CD8-positive, alpha-beta memory T cell (primary cell): ENCODE data around the gene SNAP23. TPM values are rescaled to one million over a fixed set of nuclear protein-coding genes. Genes with fewer than 3 reads are reported as not detected.

Experiments used
- CTCF ChIA-PET: fragments of 350-600 bp; sonication (Branson Sonifier 250); formaldehyde crosslinking; loops from one replicate; lab custom pipeline; 2021; ENCODE audit warnings: antibody characterized with exemption; lab: Charles Lee
- POLR2A ChIA-PET: fragments of 350-600 bp; sonication (Branson Sonifier 250); formaldehyde crosslinking; loops from one replicate; lab custom pipeline; 2021; ENCODE audit warnings: antibody characterized with exemption; lab: Charles Lee
- DNase-seq, 5 donors: peaks; one replicate each; pipeline versions ENCODE4 v3.0.0 to v3.0.0-alpha.2; 2020 to 2022; ENCODE audit warnings: mixed read lengths in 1 of 5
- H3K27ac ChIP-seq: one replicate; pipeline ENCODE4 v1.7.0; 2013; ENCODE audit warnings: low read depth, mild to moderate bottlenecking, low read length, moderate library complexity
- H3K27me3 ChIP-seq: 2 replicates; pipeline ENCODE4 v1.7.0; 2013; ENCODE audit warnings: low read length, mild to moderate bottlenecking; ENCODE audit not compliant: insufficient read depth, poor library complexity, severe bottlenecking
- H3K36me3 ChIP-seq: 2 replicates; pipeline ENCODE4 v1.7.0; 2013; ENCODE audit warnings: mild to moderate bottlenecking, low read length, moderate library complexity; ENCODE audit not compliant: insufficient read depth
- H3K4me1 ChIP-seq: 2 replicates; pipeline ENCODE4 v1.7.0; 2013; ENCODE audit warnings: mild to moderate bottlenecking, low read length, moderate library complexity; ENCODE audit not compliant: insufficient read depth
- H3K4me3 ChIP-seq: 2 replicates; pipeline ENCODE4 v1.7.0; 2013; ENCODE audit warnings: mild to moderate bottlenecking, low read length
- H3K9me3 ChIP-seq: 2 replicates; pipeline ENCODE4 v1.7.0; 2013; ENCODE audit warnings: mild to moderate bottlenecking, low read length
- H3K27ac Mint-ChIP-seq, 8 donors: one replicate each; pipeline ENCODE4 v1.8.0; 2020 to 2021; ENCODE audit warnings: mixed read lengths in 8 of 8, mild to moderate bottlenecking in 6 of 8, inconsistent platforms in 3 of 8, moderate library complexity in 3 of 8
- H3K27me3 Mint-ChIP-seq, 2 donors: one replicate each; pipeline ENCODE4 v1.8.0; 2020 to 2021; ENCODE audit warnings: mixed read lengths in 2 of 2, mild to moderate bottlenecking in 1 of 2, moderate library complexity in 1 of 2
- H3K36me3 Mint-ChIP-seq, 3 donors: one replicate each; pipeline ENCODE4 v1.8.0; 2020 to 2021; ENCODE audit warnings: mixed read lengths in 3 of 3, inconsistent platforms in 1 of 3, mild to moderate bottlenecking in 1 of 3
- H3K4me1 Mint-ChIP-seq, 3 donors: one replicate each; pipeline ENCODE4 v1.8.0; 2020 to 2021; ENCODE audit warnings: mixed read lengths in 3 of 3, inconsistent platforms in 1 of 3, mild to moderate bottlenecking in 1 of 3
- H3K4me3 Mint-ChIP-seq, 7 donors: one replicate each; pipeline ENCODE4 v1.8.0; 2020 to 2021; ENCODE audit warnings: mixed read lengths in 7 of 7, mild to moderate bottlenecking in 6 of 7, moderate library complexity in 4 of 7, inconsistent platforms in 2 of 7
- H3K9me3 Mint-ChIP-seq, 5 donors: one replicate each; pipeline ENCODE4 v1.8.0; 2020 to 2022; ENCODE audit warnings: mixed read lengths in 5 of 5, mild to moderate bottlenecking in 3 of 5, moderate library complexity in 2 of 5, inconsistent platforms in 1 of 5
- polyA plus RNA-seq: library from polyadenylated mRNA; unstranded; fragments of 300-500 nt; fragmentation: Illumina TruSeq; gene quantifications from one replicate; pipeline ENCODE4 v1.2.3, GENCODE V29; 2021
- total RNA-seq, 2 experiments: library from RNA; stranded (reverse); gene quantifications; one replicate each; pipeline ENCODE4 v1.2.3, GENCODE V29; 2021

SNAP23 gene
- total and polyA plus RNA-seq, 3 experiments from 2014 or later, result 48.1 to 59.5 (median 54.4) TPM

GRCh38 chr15:42575188-42576039, 80.0 kb downstream of the SNAP23 start, which contains the start of gene STARD9:
TSS of gene STARD9 (plus strand) at chr15:42575606. CDS start at chr15:42575716, 110 bp downstream.
- Mint-ChIP-seq H3K36me3 (peaks cover 0 to 3% (median 0%) of the 10 kb centered on the region in 3 donors), H3K27ac (peak within 1 kb of the TSS; percentile 61 to 90 (median 82)), H3K27me3 (peaks cover 0 to 2% of the 10 kb centered on the region in 2 donors), H3K4me3 (peak within 1 kb of the TSS; percentile 83 to 97 (median 95)), H3K9me3 (no peaks in the 10 kb centered on the region), H3K4me1 (peaks cover 23 to 31% (median 24%) of the 10 kb centered on the region in 3 donors)
- ChIA-PET POLR2A (interaction anchor here (0.6 to 2.1 kb wide), 4 partner anchors 8 to 84 kb away, joined by 3 to 18 read pairs (median 6); partner anchors contain the start of genes HAUS2, LRRC57 and ZNF106), CTCF (interaction anchor here (0.9 to 1.5 kb wide), 3 partner anchors 15 to 147 kb away, joined by 3 read pairs; no protein-coding TSS in a partner anchor)
- Histone ChIP-seq H3K36me3 (no peaks in the 10 kb centered on the region), H3K4me1 (peaks cover 8% of the 10 kb centered on the region), H3K27me3 (no peaks in the 10 kb centered on the region), H3K27ac (no peak within 1 kb of the TSS), H3K4me3 (peak within 1 kb of the TSS; percentile 83), H3K9me3 (no peaks in the 10 kb centered on the region)
- peak; percentile 91 to 95 (median 94) for DNase-seq

DNA sequence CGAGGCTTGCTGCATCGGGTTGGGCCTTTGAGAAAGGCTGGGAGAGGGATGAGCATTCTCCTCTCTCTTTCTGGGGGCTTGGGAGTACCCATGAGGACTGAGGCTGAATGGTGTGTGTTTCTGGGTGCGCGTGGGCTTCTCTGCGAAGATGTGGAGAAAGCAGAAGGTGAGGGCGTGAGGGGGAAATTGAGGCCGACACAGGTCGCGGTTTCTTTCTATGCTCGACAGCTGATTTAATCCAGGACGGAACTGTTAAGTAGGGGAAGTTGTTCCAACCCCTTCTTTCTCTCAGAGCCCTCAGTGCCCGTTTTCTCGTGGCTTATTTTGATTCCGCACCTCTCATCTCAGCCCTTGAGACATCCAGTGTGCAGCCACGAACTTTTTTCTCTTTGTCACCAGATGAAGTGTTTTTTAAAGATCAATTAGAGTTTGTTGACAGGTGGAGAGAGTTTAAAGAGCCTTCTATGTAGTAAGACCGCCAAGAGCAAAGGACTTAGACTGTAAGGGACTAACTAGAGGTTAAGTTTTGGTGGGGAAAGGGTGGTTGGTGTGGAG, 80.7 kb downstream of the SNAP23 start:
- H3K36me3 ChIP-seq, result no peaks in the 10 kb centered on the region
- H3K4me1 Mint-ChIP-seq, result peaks cover 29 to 37% (median 29%) of the 10 kb centered on the region in 3 donors
- H3K27me3 ChIP-seq, result no peaks in the 10 kb centered on the region
- ChIA-PET CTCF (interaction anchor here (0.9 to 1.5 kb wide), 3 partner anchors 16 to 147 kb away, joined by 3 read pairs; no protein-coding TSS in a partner anchor), POLR2A (interaction anchor here (1.2 to 2.1 kb wide), 3 partner anchors 28 to 85 kb away, joined by 5 to 18 read pairs (median 7); partner anchors contain the start of genes HAUS2, LRRC57 and ZNF106)
- H3K4me3 ChIP-seq, result peak overlapping the region; percentile 83
- H3K9me3 Mint-ChIP-seq, result no peaks in the 10 kb centered on the region
- H3K27me3 Mint-ChIP-seq, result peaks cover 0 to 2% of the 10 kb centered on the region in 2 donors
- no peak overlapping the region for H3K27ac ChIP-seq
- peak overlapping the region; percentile 83 to 97 (median 95) for H3K4me3 Mint-ChIP-seq
- H3K27ac Mint-ChIP-seq, result peak overlapping the region in 7 of 8 donors; percentile 30 to 89 (median 82)
- peaks cover 0 to 3% (median 0%) of the 10 kb centered on the region in 3 donors for H3K36me3 Mint-ChIP-seq
- DNase-seq, result peak in 1 of 5 donors; percentile 6
- H3K9me3 ChIP-seq, result no peaks in the 10 kb centered on the region
- peaks cover 14% of the 10 kb centered on the region for H3K4me1 ChIP-seq

DNA sequence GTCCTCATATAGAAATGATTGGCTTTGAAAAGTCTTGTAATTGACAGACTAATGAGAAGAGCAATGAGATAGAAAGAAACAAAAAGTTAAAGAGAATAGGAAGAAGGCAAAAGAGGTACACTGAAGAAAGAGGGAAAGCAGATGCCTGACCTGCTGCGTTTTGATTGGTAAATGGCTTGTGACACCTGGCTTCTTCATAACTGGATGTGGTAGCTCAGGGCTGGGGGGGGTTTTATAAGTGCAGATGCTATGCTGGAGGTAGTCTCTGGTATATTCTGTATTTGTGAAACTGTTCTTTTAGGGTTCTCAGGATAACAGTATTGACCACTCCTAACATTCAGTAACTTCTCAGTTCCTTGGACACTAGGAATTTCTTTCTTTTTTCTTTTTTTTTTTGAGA, 81.3 kb downstream of the SNAP23 start:
- H3K27me3 Mint-ChIP-seq, result peaks cover 0 to 2% of the 10 kb centered on the region in 2 donors
- H3K4me1 Mint-ChIP-seq, result peaks cover 36 to 44% (median 36%) of the 10 kb centered on the region in 3 donors
- peak overlapping the region; percentile 27 to 96 (median 91) for H3K4me3 Mint-ChIP-seq
- H3K36me3 ChIP-seq, result no peaks in the 10 kb centered on the region
- no peaks in the 10 kb centered on the region for H3K27me3 ChIP-seq
- H3K4me1 ChIP-seq, result peaks cover 17% of the 10 kb centered on the region
- no peaks in the 10 kb centered on the region for H3K9me3 Mint-ChIP-seq
- ChIA-PET CTCF (no interaction called here), POLR2A (no interaction called here)
- peak overlapping the region in 7 of 8 donors; percentile 27 to 83 (median 69) for H3K27ac Mint-ChIP-seq
- H3K4me3 ChIP-seq, result no peak overlapping the region
- H3K36me3 Mint-ChIP-seq, result peaks cover 0 to 3% (median 0%) of the 10 kb centered on the region in 3 donors
- DNase-seq, result no peak
- no peak overlapping the region for H3K27ac ChIP-seq
- no peaks in the 10 kb centered on the region for H3K9me3 ChIP-seq

GRCh38 chr15:42577514-42578031, 82.1 kb downstream of the SNAP23 start:
- H3K4me1 ChIP-seq, result peaks cover 21% of the 10 kb centered on the region
- H3K9me3 ChIP-seq, result no peaks in the 10 kb centered on the region
- DNase-seq, result no peak
- Mint-ChIP-seq H3K4me3 (peak overlapping the region in 3 of 7 donors; percentile 36 to 83 (median 41)), H3K27me3 (peaks cover 0 to 2% of the 10 kb centered on the region in 2 donors), H3K36me3 (peaks cover 0 to 3% (median 0%) of the 10 kb centered on the region in 3 donors), H3K4me1 (peaks cover 44 to 52% (median 44%) of the 10 kb centered on the region in 3 donors), H3K9me3 (no peaks in the 10 kb centered on the region), H3K27ac (peak overlapping the region in 1 of 8 donors; percentile 5)
- no peaks in the 10 kb centered on the region for H3K27me3 ChIP-seq
- H3K27ac ChIP-seq, result no peak overlapping the region
- no peak overlapping the region for H3K4me3 ChIP-seq
- H3K36me3 ChIP-seq, result no peaks in the 10 kb centered on the region
- ChIA-PET CTCF (no interaction called here), POLR2A (no interaction called here)

- ChIA-PET CTCF (no interaction called here), POLR2A (interaction anchor here (0.7 kb wide), 1 partner anchor 9 kb away, joined by 3 read pairs; no protein-coding TSS in a partner anchor)
- peaks cover 0 to 3% (median 0%) of the 10 kb centered on the region in 3 donors for H3K36me3 Mint-ChIP-seq
- H3K36me3 ChIP-seq, result no peaks in the 10 kb centered on the region
- no peaks in the 10 kb centered on the region for H3K9me3 Mint-ChIP-seq
- H3K9me3 ChIP-seq, result no peaks in the 10 kb centered on the region
- H3K4me1 ChIP-seq, result peaks cover 21% of the 10 kb centered on the region
- H3K27ac ChIP-seq, result no peak overlapping the region
- H3K27ac Mint-ChIP-seq, result peak overlapping the region in 3 of 8 donors; percentile 5 to 46 (median 42)
- DNase-seq, result no peak
- no peaks in the 10 kb centered on the region for H3K27me3 ChIP-seq
- no peak overlapping the region for H3K4me3 ChIP-seq
- H3K4me1 Mint-ChIP-seq, result peaks cover 48 to 60% (median 50%) of the 10 kb centered on the region in 3 donors
- H3K27me3 Mint-ChIP-seq, result peaks cover 0 to 2% of the 10 kb centered on the region in 2 donors
- H3K4me3 Mint-ChIP-seq, result peak overlapping the region in 2 of 7 donors; percentile 1 to 83
Observed at GRCh38 chr15:42578984-42579537, 83.6 kb downstream of the SNAP23 start.

DNA sequence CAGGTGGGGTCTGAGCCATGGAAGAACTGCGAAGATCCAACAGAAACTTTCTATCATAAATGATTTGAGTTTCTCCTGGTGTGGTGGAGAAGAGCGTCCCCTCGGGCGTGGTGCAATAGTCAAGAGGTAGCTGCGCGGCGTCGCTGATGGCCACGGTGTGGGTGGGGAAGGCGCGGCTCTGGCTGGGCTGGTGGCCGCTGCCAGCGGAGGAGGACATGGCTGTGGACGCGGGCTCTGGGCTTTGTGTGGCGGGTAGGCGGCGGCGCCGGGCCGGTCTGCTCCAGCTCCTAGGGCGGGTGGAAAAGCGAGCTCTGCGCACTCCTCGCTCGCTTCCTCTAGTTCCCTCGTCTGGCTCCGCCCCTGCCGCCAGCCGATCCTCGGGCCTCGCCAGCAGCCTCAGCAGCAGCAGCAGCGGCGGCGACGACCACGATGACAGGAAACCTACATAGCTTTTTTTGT, 85.9 kb downstream of the SNAP23 start:
- Histone ChIP-seq H3K27me3 (no peaks in the 10 kb centered on the region), H3K4me3 (peak overlapping the region; percentile 70), H3K4me1 (peaks cover 17% of the 10 kb centered on the region), H3K9me3 (no peaks in the 10 kb centered on the region), H3K27ac (peak overlapping the region; percentile 66), H3K36me3 (no peaks in the 10 kb centered on the region)
- ChIA-PET POLR2A (interaction anchor here (0.7 to 3.3 kb wide), 4 partner anchors 24 to 308 kb away, joined by 3 to 18 read pairs (median 3); partner anchors contain the start of genes GANC and TMEM87A), CTCF (interaction anchor here (0.7 to 1.7 kb wide), 9 partner anchors 12 to 91 kb away, joined by 3 to 4 read pairs (median 3); partner anchors contain the start of genes HAUS2, LRRC57 and ZNF106)
- peak; percentile 66 to 86 (median 75) for DNase-seq
- Mint-ChIP-seq H3K27ac (peak overlapping the region; percentile 81 to 99 (median 94)), H3K4me3 (peak overlapping the region; percentile 83 to 97 (median 89)), H3K9me3 (no peaks in the 10 kb centered on the region), H3K27me3 (peaks cover 0 to 2% of the 10 kb centered on the region in 2 donors), H3K36me3 (peaks cover 0 to 6% (median 1%) of the 10 kb centered on the region in 3 donors), H3K4me1 (peaks cover 38 to 49% (median 45%) of the 10 kb centered on the region in 3 donors)
